Liver (tissue), 9 donors: ENCODE results near the gene STIM1. TPM values are rescaled to one million over a fixed set of nuclear protein-coding genes. Genes with fewer than 3 reads are reported as not detected.

Source experiments
- DNase-seq: peaks from one replicate; pipeline ENCODE4 v3.0.0-alpha.2; 2017; ENCODE audit warnings: low spot score
- H3K27ac ChIP-seq, 2 donors: one replicate each; pipeline ENCODE4 v1.7.0; 2013; ENCODE audit warnings: inconsistent platforms in 2 of 2, low read length in 2 of 2, control low read depth in 1 of 2, low read depth in 1 of 2, mild to moderate bottlenecking in 1 of 2
- H3K27me3 ChIP-seq, 4 donors: one replicate each; pipeline versions ENCODE4 v1.6.1 to v1.7.0; 2013; ENCODE audit warnings: low read length in 3 of 4, inconsistent platforms in 1 of 4, mild to moderate bottlenecking in 1 of 4, moderate library complexity in 1 of 4; ENCODE audit not compliant: control insufficient read depth in 4 of 4, insufficient read depth in 4 of 4
- H3K36me3 ChIP-seq, 4 donors: one replicate each; pipeline versions ENCODE4 v1.6.1 to v1.7.0; 2013; ENCODE audit warnings: low read length in 3 of 4, mild to moderate bottlenecking in 3 of 4, low read depth in 1 of 4, moderate library complexity in 1 of 4; ENCODE audit not compliant: control insufficient read depth in 4 of 4, insufficient read depth in 3 of 4
- H3K4me1 ChIP-seq, 4 donors: one replicate each; pipeline versions ENCODE4 v1.6.1 to v1.7.0; 2013; ENCODE audit warnings: low read length in 3 of 4, mild to moderate bottlenecking in 3 of 4, moderate library complexity in 1 of 4; ENCODE audit not compliant: control insufficient read depth in 4 of 4, insufficient read depth in 4 of 4
- H3K4me3 ChIP-seq, 3 donors: one replicate each; pipeline versions ENCODE4 v1.6.1 to v1.7.0; 2013; ENCODE audit warnings: low read length in 3 of 3, control low read depth in 1 of 3, low read depth in 1 of 3, mild to moderate bottlenecking in 1 of 3
- H3K9ac ChIP-seq, 2 donors: one replicate each; pipeline ENCODE4 v1.7.0; 2013; ENCODE audit warnings: low read length in 2 of 2, mild to moderate bottlenecking in 2 of 2, moderate library complexity in 2 of 2, control low read depth in 1 of 2, low read depth in 1 of 2
- H3K9me3 ChIP-seq, 4 donors: one replicate each; pipeline versions ENCODE4 v1.6.1 to v1.7.0; 2013; ENCODE audit warnings: low read length in 3 of 4; ENCODE audit not compliant: control insufficient read depth in 4 of 4
- CTCF ChIP-seq: fragments of 150-350 bp; IDR thresholded peaks from 2 replicates; pipeline ENCODE4 v1.5.1; 2017; ENCODE audit warnings: improper control_type of control experiment, low read depth, low read length; ENCODE audit not compliant: missing input control
- EGR1 ChIP-seq, 2 donors: IDR thresholded peaks; 2 replicates each; pipeline ENCODE4 v1.6.1; 2016 to 2018; ENCODE audit warnings: antibody characterized with exemption in 2 of 2, low read depth in 2 of 2
- GABPA ChIP-seq, 2 donors: IDR thresholded peaks in 1 of 2; conservative IDR thresholded peaks in 1 of 2; 2 replicates each; pipeline ENCODE4 v1.6.1; 2016; ENCODE audit warnings: antibody characterized with exemption in 2 of 2, mild to moderate bottlenecking in 1 of 2, moderate library complexity in 1 of 2
- HNF4A ChIP-seq, 2 donors: conservative IDR thresholded peaks; 2 replicates each; pipeline ENCODE4 v1.6.1; 2016; ENCODE audit warnings: antibody characterized with exemption in 2 of 2, mild to moderate bottlenecking in 2 of 2
- JUND ChIP-seq, 2 donors: IDR thresholded peaks; 2 replicates each; pipeline ENCODE4 v1.6.1; 2016; ENCODE audit warnings: antibody characterized with exemption in 2 of 2
- MAX ChIP-seq: IDR thresholded peaks from 2 replicates; pipeline ENCODE4 v1.6.1; 2016; ENCODE audit warnings: antibody characterized with exemption
- NR2F2 ChIP-seq: IDR thresholded peaks from 2 replicates; pipeline ENCODE4 v1.6.1; 2016; ENCODE audit warnings: antibody characterized with exemption
- RAD21 ChIP-seq, 2 donors: IDR thresholded peaks; 2 replicates each; pipeline ENCODE4 v1.6.1; 2016; ENCODE audit warnings: antibody characterized with exemption in 2 of 2, mild to moderate bottlenecking in 2 of 2
- RXRA ChIP-seq, 2 donors: IDR thresholded peaks; 2 replicates each; pipeline ENCODE4 v1.6.1; 2017 to 2018; ENCODE audit warnings: antibody characterized with exemption in 2 of 2, mild to moderate bottlenecking in 1 of 2
- SP1 ChIP-seq: IDR thresholded peaks from 2 replicates; pipeline ENCODE4 v1.6.1; 2018; ENCODE audit warnings: antibody characterized with exemption, mild to moderate bottlenecking
- TAF1 ChIP-seq: conservative IDR thresholded peaks from 2 replicates; pipeline ENCODE4 v1.6.1; 2016; ENCODE audit warnings: antibody characterized with exemption, mild to moderate bottlenecking
- YY1 ChIP-seq: IDR thresholded peaks from 2 replicates; pipeline ENCODE4 v1.6.1; 2016; ENCODE audit warnings: antibody characterized with exemption, mild to moderate bottlenecking
- ZBTB33 ChIP-seq: IDR thresholded peaks from 2 replicates; pipeline ENCODE4 v1.6.1; 2016; ENCODE audit warnings: antibody characterized with exemption
- WGBS: extraction: QIAGEN DNeasy Blood & Tissue Kit; methylation state at CpG from one replicate; pipeline ENCODE4 v1.1.7; 2013; 5-methylcytosine and 5-hydroxymethylcytosine counted together
- polyA plus RNA-seq, 2 donors: library from polyadenylated mRNA; stranded (reverse) in 1 of 2; unstranded in 1 of 2; fragments of 200-250 nt in 1 of 2; fragments of >200 nt in 1 of 2; fragmentation: Nextera tagmentation in 1 of 2; extraction: Ambion mirVana in 1 of 2; gene quantifications; one replicate each; pipeline versions ENCODE4 v1.2.1 to v1.2.3, GENCODE V29; 2013 to 2015
- total RNA-seq, 2 donors: library from RNA; depleted of rRNA; stranded (reverse); fragments of >200 nt; gene quantifications; one replicate each; pipeline ENCODE4 v1.2.3, GENCODE V29; 2014
- TF ChIP-seq, protein P1 (sequence below): IDR thresholded peaks from 2 replicates; pipeline ENCODE4 v1.6.1; 2016; ENCODE audit warnings: antibody characterized with exemption, mild to moderate bottlenecking
- donor health status: healthy.
- donor health status: healthy.
- donor health status: healthy.
- donor health status: healthy.
- donor health status: healthy.

Gene STIM1
- total and polyA plus RNA-seq, 4 donors = 19.7 to 42.9 (median 25.1) TPM

DNA sequence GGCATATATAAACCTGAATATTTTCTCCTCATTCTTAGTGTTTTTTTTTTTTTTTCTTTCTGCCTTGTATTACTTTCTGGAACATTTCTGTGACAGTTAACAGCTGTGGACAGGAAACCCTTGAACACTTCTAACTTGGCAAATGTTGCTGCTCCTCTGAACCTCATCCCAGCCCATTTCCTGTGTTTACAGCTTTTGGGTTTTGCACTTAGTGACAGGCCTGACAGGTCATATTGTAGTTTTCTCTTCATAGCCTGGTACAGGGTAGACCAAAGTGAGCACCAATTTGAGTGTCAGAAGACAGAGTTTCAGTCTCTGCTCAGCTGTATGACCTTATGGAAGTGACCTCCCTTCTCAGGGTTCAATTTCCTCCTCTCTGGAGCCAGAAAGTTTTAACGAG is 91.6 kb downstream of the STIM1 start:
- Histone ChIP-seq H3K27ac (peak overlapping the region; percentile 56 to 63), H3K36me3 (no peaks in the 10 kb centered on the region), H3K27me3 (no peaks in the 10 kb centered on the region), H3K9ac (peak overlapping the region in 1 of 2 donors; percentile 58), H3K4me1 (peaks cover 9 to 19% (median 14%) of the 10 kb centered on the region in 4 donors), H3K9me3 (no peaks in the 10 kb centered on the region), H3K4me3 (no peak overlapping the region)
- 47% methylated on average over 1 of the region's 1 CpG for WGBS
- no peak for DNase-seq
- peak in 1 of 2 donors; percentile 8 for TF ChIP-seq RXRA (IDR thresholded peaks at IDR 0.05)
- peak in 1 of 2 donors; percentile 55 for TF ChIP-seq RAD21 (IDR thresholded peaks at IDR 0.05)
- TF ChIP-seq SP1 = peak; percentile 49
- TF ChIP-seq HNF4A (conservative IDR thresholded peaks at IDR 0.05) = no peak
- TF ChIP-seq, protein P1, sequence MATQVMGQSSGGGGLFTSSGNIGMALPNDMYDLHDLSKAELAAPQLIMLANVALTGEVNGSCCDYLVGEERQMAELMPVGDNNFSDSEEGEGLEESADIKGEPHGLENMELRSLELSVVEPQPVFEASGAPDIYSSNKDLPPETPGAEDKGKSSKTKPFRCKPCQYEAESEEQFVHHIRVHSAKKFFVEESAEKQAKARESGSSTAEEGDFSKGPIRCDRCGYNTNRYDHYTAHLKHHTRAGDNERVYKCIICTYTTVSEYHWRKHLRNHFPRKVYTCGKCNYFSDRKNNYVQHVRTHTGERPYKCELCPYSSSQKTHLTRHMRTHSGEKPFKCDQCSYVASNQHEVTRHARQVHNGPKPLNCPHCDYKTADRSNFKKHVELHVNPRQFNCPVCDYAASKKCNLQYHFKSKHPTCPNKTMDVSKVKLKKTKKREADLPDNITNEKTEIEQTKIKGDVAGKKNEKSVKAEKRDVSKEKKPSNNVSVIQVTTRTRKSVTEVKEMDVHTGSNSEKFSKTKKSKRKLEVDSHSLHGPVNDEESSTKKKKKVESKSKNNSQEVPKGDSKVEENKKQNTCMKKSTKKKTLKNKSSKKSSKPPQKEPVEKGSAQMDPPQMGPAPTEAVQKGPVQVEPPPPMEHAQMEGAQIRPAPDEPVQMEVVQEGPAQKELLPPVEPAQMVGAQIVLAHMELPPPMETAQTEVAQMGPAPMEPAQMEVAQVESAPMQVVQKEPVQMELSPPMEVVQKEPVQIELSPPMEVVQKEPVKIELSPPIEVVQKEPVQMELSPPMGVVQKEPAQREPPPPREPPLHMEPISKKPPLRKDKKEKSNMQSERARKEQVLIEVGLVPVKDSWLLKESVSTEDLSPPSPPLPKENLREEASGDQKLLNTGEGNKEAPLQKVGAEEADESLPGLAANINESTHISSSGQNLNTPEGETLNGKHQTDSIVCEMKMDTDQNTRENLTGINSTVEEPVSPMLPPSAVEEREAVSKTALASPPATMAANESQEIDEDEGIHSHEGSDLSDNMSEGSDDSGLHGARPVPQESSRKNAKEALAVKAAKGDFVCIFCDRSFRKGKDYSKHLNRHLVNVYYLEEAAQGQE = no peak
- peak; percentile 91 for TF ChIP-seq NR2F2

DNA sequence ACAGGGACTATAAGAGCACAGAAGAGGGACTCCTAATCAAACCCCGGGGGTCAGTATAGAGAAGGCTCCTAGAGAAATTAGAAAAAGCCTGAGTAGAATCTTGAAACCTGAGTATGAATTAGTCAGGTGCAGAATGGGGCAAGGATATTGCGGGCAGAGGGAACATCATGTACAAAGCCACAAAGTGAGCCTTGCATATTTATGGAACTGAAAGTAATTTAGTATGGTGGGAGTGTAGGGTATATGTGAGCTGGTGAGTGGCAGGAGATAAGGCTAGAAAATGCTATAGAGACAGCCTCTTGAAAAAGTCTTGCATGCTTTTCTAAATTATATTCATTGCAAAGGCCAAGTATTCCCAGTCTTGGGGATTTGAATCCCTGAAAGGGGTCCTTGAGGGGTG is 93.7 kb downstream of the STIM1 start:
- Histone ChIP-seq H3K9me3 (no peaks in the 10 kb centered on the region), H3K4me3 (no peak overlapping the region), H3K9ac (no peak overlapping the region), H3K36me3 (no peaks in the 10 kb centered on the region), H3K27me3 (no peaks in the 10 kb centered on the region), H3K27ac (no peak overlapping the region), H3K4me1 (peaks cover 0 to 6% (median 0%) of the 10 kb centered on the region in 4 donors)
- TF ChIP-seq ZBTB33 (no peak), JUND (IDR thresholded peaks at IDR 0.05) (no peak), NR2F2 (no peak), EGR1 (IDR thresholded peaks at IDR 0.05; ENCODE audit: low read depth in 2 of 2) (no peak), CTCF (no peak), GABPA (IDR thresholded peaks at IDR 0.05 in 1 of 2, conservative IDR thresholded peaks at IDR 0.05 in 1 of 2) (no peak), MAX (no peak), RXRA (IDR thresholded peaks at IDR 0.05) (no peak), YY1 (no peak), TAF1 (no peak)
- TF ChIP-seq, protein P1 = no peak
- DNase-seq = no peak
- 87% methylated on average over 2 of the region's 2 CpGs for WGBS
